Loucy (cell line): ENCODE results near the gene NR2F1-AS1.

Experiments
- EZH2phosphoT487 ChIP-seq: fragments of 200-600 bp; IDR thresholded peaks from 2 replicates; pipeline ENCODE4 v1.6.1; 2018; ENCODE audit warnings: antibody characterized with exemption, mild to moderate bottlenecking, moderate library complexity, borderline replicate concordance
- TF ChIP-seq, protein P1 (sequence below): fragments of 200-600 bp; sonication (generic); conservative IDR thresholded peaks from 2 replicates; pipeline ENCODE4 v1.5.1; 2014; ENCODE audit warnings: mild to moderate bottlenecking, antibody characterized with exemption, low read length

DNA sequence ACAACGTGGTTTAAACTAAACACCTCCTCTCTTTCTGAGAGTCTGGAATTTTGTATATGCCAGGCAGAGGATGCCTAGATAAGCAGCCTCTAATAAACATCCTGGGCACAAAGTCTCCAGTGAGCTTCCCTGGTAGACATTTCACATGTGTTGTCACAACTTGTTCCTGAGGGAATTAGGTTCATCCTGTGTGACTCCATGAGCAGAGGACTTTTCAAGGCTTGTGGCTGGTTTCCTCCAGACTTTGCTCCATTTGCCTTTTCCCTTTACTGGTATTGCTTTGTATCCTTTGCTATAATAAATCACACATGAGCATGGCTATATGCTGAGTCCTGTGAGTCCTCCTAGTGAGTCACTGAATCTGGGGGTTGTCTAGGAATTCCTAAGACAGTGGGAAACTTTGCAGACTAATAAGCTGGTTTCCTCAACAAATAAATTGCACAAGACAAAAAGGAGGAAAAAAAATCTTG is 77.4 kb downstream of the NR2F1-AS1 start:
- TF ChIP-seq, protein P1, sequence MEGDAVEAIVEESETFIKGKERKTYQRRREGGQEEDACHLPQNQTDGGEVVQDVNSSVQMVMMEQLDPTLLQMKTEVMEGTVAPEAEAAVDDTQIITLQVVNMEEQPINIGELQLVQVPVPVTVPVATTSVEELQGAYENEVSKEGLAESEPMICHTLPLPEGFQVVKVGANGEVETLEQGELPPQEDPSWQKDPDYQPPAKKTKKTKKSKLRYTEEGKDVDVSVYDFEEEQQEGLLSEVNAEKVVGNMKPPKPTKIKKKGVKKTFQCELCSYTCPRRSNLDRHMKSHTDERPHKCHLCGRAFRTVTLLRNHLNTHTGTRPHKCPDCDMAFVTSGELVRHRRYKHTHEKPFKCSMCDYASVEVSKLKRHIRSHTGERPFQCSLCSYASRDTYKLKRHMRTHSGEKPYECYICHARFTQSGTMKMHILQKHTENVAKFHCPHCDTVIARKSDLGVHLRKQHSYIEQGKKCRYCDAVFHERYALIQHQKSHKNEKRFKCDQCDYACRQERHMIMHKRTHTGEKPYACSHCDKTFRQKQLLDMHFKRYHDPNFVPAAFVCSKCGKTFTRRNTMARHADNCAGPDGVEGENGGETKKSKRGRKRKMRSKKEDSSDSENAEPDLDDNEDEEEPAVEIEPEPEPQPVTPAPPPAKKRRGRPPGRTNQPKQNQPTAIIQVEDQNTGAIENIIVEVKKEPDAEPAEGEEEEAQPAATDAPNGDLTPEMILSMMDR: no peak
- no peak for TF ChIP-seq EZH2phosphoT487
